ENCODE measurements around the gene RAB11FIP2.

DNA sequence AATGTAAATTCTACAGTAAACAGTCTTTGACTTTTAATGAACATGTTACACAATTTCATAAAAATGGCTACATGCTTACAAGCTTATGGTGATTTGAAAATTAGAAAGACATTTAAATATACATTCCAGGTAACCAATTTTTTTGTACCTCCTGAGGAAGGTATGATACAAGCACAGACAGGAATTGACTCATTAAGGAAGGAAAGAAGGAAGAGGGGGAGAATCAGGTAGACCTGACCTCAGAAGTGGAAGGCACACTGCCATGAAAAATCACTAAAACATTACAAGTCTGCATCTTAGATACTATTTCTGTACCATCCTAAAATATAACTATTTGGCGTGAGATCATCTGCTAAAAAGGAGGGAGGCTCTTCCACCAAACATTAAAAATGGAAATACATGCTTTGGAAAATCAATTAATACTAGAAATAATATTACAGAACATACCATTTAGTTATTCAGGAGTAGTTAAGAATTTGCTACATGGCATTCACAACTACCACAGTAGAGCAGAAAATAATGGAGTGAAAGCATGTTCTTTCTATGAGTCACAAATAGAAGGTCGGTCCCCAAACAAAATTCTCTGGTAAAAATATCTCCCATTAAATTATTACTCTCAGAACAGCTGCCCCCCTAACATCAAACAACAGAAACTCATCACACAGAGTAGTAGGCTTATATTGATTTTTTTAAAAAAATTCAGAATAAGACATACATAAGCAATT is 15.2 kb downstream of the RAB11FIP2 start:
- TF ChIP-seq, protein P1, sequence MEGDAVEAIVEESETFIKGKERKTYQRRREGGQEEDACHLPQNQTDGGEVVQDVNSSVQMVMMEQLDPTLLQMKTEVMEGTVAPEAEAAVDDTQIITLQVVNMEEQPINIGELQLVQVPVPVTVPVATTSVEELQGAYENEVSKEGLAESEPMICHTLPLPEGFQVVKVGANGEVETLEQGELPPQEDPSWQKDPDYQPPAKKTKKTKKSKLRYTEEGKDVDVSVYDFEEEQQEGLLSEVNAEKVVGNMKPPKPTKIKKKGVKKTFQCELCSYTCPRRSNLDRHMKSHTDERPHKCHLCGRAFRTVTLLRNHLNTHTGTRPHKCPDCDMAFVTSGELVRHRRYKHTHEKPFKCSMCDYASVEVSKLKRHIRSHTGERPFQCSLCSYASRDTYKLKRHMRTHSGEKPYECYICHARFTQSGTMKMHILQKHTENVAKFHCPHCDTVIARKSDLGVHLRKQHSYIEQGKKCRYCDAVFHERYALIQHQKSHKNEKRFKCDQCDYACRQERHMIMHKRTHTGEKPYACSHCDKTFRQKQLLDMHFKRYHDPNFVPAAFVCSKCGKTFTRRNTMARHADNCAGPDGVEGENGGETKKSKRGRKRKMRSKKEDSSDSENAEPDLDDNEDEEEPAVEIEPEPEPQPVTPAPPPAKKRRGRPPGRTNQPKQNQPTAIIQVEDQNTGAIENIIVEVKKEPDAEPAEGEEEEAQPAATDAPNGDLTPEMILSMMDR (IDR thresholded peaks at IDR 0.05), result no peak
- TF ChIP-seq POLR2A (IDR thresholded peaks at IDR 0.05), result no peak
